SK-N-SH (cell line): Measurements from ENCODE around the gene FGD1. TPM values are rescaled to one million over a fixed set of nuclear protein-coding genes. Genes with fewer than 3 reads are reported as not detected.

Experiments
- CTCF ChIA-PET: fragments of 300-600, 350-600 bp; formaldehyde crosslinking; extraction: SDS; loops from one replicate; lab custom pipeline; 2021; lab: Yijun Ruan, JAX
- POLR2A ChIA-PET: fragments of 350-600 bp; sonication (Branson Sonifier 250); formaldehyde crosslinking; extraction: SDS; loops from one replicate; lab custom pipeline; 2020; ENCODE audit warnings: antibody characterized with exemption, inconsistent platforms; lab: Yijun Ruan, JAX
- DNase-seq: peaks from one replicate; pipeline ENCODE4 v3.0.0; 2012
- H2AFZ ChIP-seq: fragments of 200-600 bp; sonication (generic); 2 replicates; pipeline ENCODE4 v1.8.1; 2016; ENCODE audit warnings: antibody characterized with exemption, mild to moderate bottlenecking, low read depth
- H3F3A ChIP-seq: fragments of 200-600 bp; sonication (generic); replicated peaks from 2 replicates; pipeline ENCODE3; 2016; ENCODE audit warnings: antibody characterized with exemption, mild to moderate bottlenecking; ENCODE audit not compliant: insufficient read depth
- H3K27ac ChIP-seq, 2 experiments: fragments of 200-500 bp in 1 of 2; fragments of 200-600 bp in 1 of 2; sonication (Bioruptor generic) in 1 of 2; sonication (generic), shearing (Covaris generic) in 1 of 2; 2 replicates each; pipeline versions ENCODE4 v1.5.1 to v1.6.1; 2014 to 2016; ENCODE audit warnings: low read depth in 2 of 2, inconsistent platforms in 1 of 2, low read length in 1 of 2, mild to moderate bottlenecking in 1 of 2, mixed read lengths in 1 of 2
- H3K27me3 ChIP-seq: fragments of 200-600 bp; sonication (generic), shearing (Covaris generic); 2 replicates; pipeline ENCODE4 v1.6.1; 2016; ENCODE audit warnings: mixed run types; ENCODE audit not compliant: insufficient read depth
- H3K36me3 ChIP-seq, 2 experiments: fragments of 200-500 bp in 1 of 2; fragments of 200-600 bp in 1 of 2; sonication (Bioruptor generic) in 1 of 2; sonication (generic) in 1 of 2; replicated peaks in 1 of 2; 2 replicates each; pipeline versions ENCODE3 to v1.5.1; 2014 to 2016; ENCODE audit warnings: low read length in 1 of 2, mild to moderate bottlenecking in 1 of 2; ENCODE audit not compliant: insufficient read depth in 2 of 2, control insufficient read depth in 1 of 2
- H3K4me1 ChIP-seq, 2 experiments: fragments of 200-500 bp in 1 of 2; fragments of 200-600 bp in 1 of 2; sonication (Bioruptor generic) in 1 of 2; sonication (generic), shearing (Covaris generic) in 1 of 2; 2 replicates each; pipeline versions ENCODE4 v1.5.1 to v1.6.1; 2014 to 2016; ENCODE audit warnings: low read depth in 1 of 2, low read length in 1 of 2, mixed run types in 1 of 2; ENCODE audit not compliant: insufficient read depth in 2 of 2, control insufficient read depth in 1 of 2
- H3K4me2 ChIP-seq: fragments of 200-600 bp; sonication (generic), shearing (Covaris generic); 2 replicates; pipeline ENCODE4 v1.6.1; 2017; ENCODE audit warnings: mixed run types
- H3K4me3 ChIP-seq, 2 experiments: fragments of 200-500 bp in 1 of 2; fragments of 200-600 bp in 1 of 2; sonication (Bioruptor generic) in 1 of 2; sonication (generic), shearing (Covaris generic) in 1 of 2; 2 replicates each; pipeline versions ENCODE4 v1.5.1 to v1.8.1; 2014 to 2016; ENCODE audit warnings: low read depth in 2 of 2, inconsistent platforms in 1 of 2, low read length in 1 of 2, mild to moderate bottlenecking in 1 of 2, mixed read lengths in 1 of 2, moderate library complexity in 1 of 2
- H3K79me2 ChIP-seq: fragments of 200-600 bp; sonication (generic); 2 replicates; pipeline ENCODE4 v1.8.1; 2017; ENCODE audit warnings: mild to moderate bottlenecking; ENCODE audit not compliant: insufficient read depth
- H3K9ac ChIP-seq: fragments of 200-600 bp; sonication (generic); 2 replicates; pipeline ENCODE4 v1.6.1; 2017; ENCODE audit warnings: mixed run types
- H3K9me2 ChIP-seq: fragments of 200-600 bp; sonication (generic); 2 replicates; pipeline ENCODE4 v1.6.1; 2017; ENCODE audit warnings: mixed run types
- H3K9me3 ChIP-seq: fragments of 200-600 bp; sonication (generic); 2 replicates; pipeline ENCODE4 v1.6.1; 2017; ENCODE audit warnings: mixed run types, mild to moderate bottlenecking, moderate library complexity
- H4K20me1 ChIP-seq: fragments of 200-600 bp; sonication (generic); 2 replicates; pipeline ENCODE4 v1.6.1; 2017; ENCODE audit warnings: mild to moderate bottlenecking, mixed run types; ENCODE audit not compliant: insufficient read depth
- CTCF ChIP-seq: fragments of 200-600 bp; sonication (generic); IDR thresholded peaks from 2 replicates; pipeline ENCODE4 v1.6.1; 2017; ENCODE audit warnings: antibody characterized with exemption, mild to moderate bottlenecking, moderate library complexity
- EP300 ChIP-seq, 2 experiments: IDR thresholded peaks; 2 replicates each; pipeline versions ENCODE4 v1.4.0 to v1.6.1; 2012; ENCODE audit warnings: borderline replicate concordance in 1 of 2, low read depth in 1 of 2, low read length in 1 of 2
- EZH2phosphoT487 ChIP-seq: fragments of 200-600 bp; sonication (generic); IDR thresholded peaks from 2 replicates; pipeline ENCODE4 v1.6.1; 2017; ENCODE audit warnings: low read depth, mixed run types, mild to moderate bottlenecking, antibody characterized with exemption, moderate library complexity, borderline replicate concordance
- FOSL2 ChIP-seq: IDR thresholded peaks from 2 replicates; pipeline ENCODE4 v1.4.0; 2012; ENCODE audit warnings: low read depth, mild to moderate bottlenecking, moderate library complexity, borderline replicate concordance
- FOXM1 ChIP-seq: IDR thresholded peaks from 2 replicates; pipeline ENCODE4 v1.4.0; 2012; ENCODE audit warnings: low read depth, mild to moderate bottlenecking
- MXI1 ChIP-seq: IDR thresholded peaks from 2 replicates; pipeline ENCODE4 v1.6.1; 2012; ENCODE audit warnings: mild to moderate bottlenecking, low read depth, low read length, improper control_type of control experiment
- NFIC ChIP-seq: IDR thresholded peaks from 2 replicates; pipeline ENCODE4 v1.4.0; 2012; ENCODE audit warnings: borderline replicate concordance
- NRF1 ChIP-seq: IDR thresholded peaks from 2 replicates; pipeline ENCODE4 v1.6.1; 2012; ENCODE audit warnings: low read depth, mild to moderate bottlenecking, low read length
- RAD21 ChIP-seq: IDR thresholded peaks from 2 replicates; pipeline ENCODE4 v1.6.1; 2012; ENCODE audit warnings: mild to moderate bottlenecking, low read length
- SIN3A ChIP-seq: IDR thresholded peaks from 2 replicates; pipeline ENCODE4 v1.6.1; 2012; ENCODE audit warnings: low read depth, mild to moderate bottlenecking, low read length, moderate library complexity, borderline replicate concordance
- SMC3 ChIP-seq: IDR thresholded peaks from 2 replicates; pipeline ENCODE4 v1.6.1; 2012; ENCODE audit warnings: low read depth, low read length, improper control_type of control experiment
- TAF1 ChIP-seq: IDR thresholded peaks from 2 replicates; pipeline ENCODE4 v1.6.1; 2012; ENCODE audit warnings: low read depth, mild to moderate bottlenecking, low read length, moderate library complexity, borderline replicate concordance
- TCF12 ChIP-seq: IDR thresholded peaks from 2 replicates; pipeline ENCODE4 v1.4.0; 2012
- TEAD4 ChIP-seq: IDR thresholded peaks from 2 replicates; pipeline ENCODE4 v1.4.0; 2012; ENCODE audit warnings: mild to moderate bottlenecking, borderline replicate concordance; ENCODE audit not compliant: insufficient read depth
- USF1 ChIP-seq: IDR thresholded peaks from 2 replicates; pipeline ENCODE4 v1.4.0; 2012; ENCODE audit warnings: low read depth, borderline replicate concordance
- WGBS: methylation state at CpG from one replicate; pipeline ENCODE4 v1.1.6; 2017; ENCODE audit warnings: low lambda C conversion rate; 5-methylcytosine and 5-hydroxymethylcytosine counted together
- polyA plus RNA-seq, 3 experiments: library from polyadenylated mRNA; depleted of rRNA; stranded (reverse); fragments of >200 nt; gene quantifications; 2 replicates each; pipeline ENCODE4 v1.2.3, GENCODE V29; 2012

FGD1 gene
- polyA plus RNA-seq, 1 of the 3 experiments (the other 2 are of a cell fraction): 6.3 TPM

GRCh38 chrX:54452920-54453319 lies 43.1 kb downstream of the FGD1 start:
- peak; percentile 63 for DNase-seq
- TF ChIP-seq CTCF (peak; percentile 44), MXI1 (0 out of 2 replicates have a peak, but pooled peaks have one; percentile 37), NRF1 (no peak), TAF1 (no peak), USF1 (peak; percentile 38; the same call in 1 of the 2 replicates), FOSL2 (no peak), EZH2phosphoT487 (no peak), RAD21 (peak; percentile 66), SMC3 (peak; percentile 16; the same call in 1 of the 2 replicates), EP300 (IDR thresholded peaks at IDR 0.05; ENCODE audit: borderline replicate concordance in 1 of 2, low read depth in 1 of 2, low read length in 1 of 2) (no peak)
- Histone ChIP-seq H3K27me3 (no peaks in the 10 kb centered on the region), H3K79me2 (no peaks in the 10 kb centered on the region), H4K20me1 (no peaks in the 10 kb centered on the region), H3K4me3 (no peak overlapping the region), H3K36me3 (peaks cover 8 to 9% of the 10 kb centered on the region in 2 experiments), H3K27ac (no peak overlapping the region), H3K9ac (no peak overlapping the region), H3K9me2 (no peaks in the 10 kb centered on the region), H3K9me3 (no peaks in the 10 kb centered on the region), H3K4me1 (no peaks in the 10 kb centered on the region), H3K4me2 (no peak overlapping the region), H3F3A (peaks cover 2% of the 10 kb centered on the region), H2AFZ (no peak overlapping the region)
- WGBS: 33% methylated on average over 2 of the region's 2 CpGs
- ChIA-PET CTCF (interaction anchor here (0.7 to 1.6 kb wide), 6 partner anchors 10 to 604 kb away, joined by 3 to 6 read pairs (median 3); partner anchors contain the start of gene TSR2), POLR2A (no interaction called here)

- ChIA-PET POLR2A (no interaction called here), CTCF (no interaction called here)
- Histone ChIP-seq H4K20me1 (no peaks in the 10 kb centered on the region), H3K4me2 (no peak overlapping the region), H3K4me1 (no peaks in the 10 kb centered on the region), H3F3A (peaks cover 2% of the 10 kb centered on the region), H2AFZ (no peak overlapping the region), H3K36me3 (peaks cover 6 to 18% of the 10 kb centered on the region in 2 experiments), H3K4me3 (no peak overlapping the region), H3K27ac (no peak overlapping the region), H3K9me2 (no peaks in the 10 kb centered on the region), H3K9me3 (no peaks in the 10 kb centered on the region), H3K27me3 (no peaks in the 10 kb centered on the region), H3K79me2 (no peaks in the 10 kb centered on the region), H3K9ac (no peak overlapping the region)
- no peak for DNase-seq
- TF ChIP-seq SIN3A: no peak
- no peak for TF ChIP-seq FOSL2
- TF ChIP-seq TCF12: no peak
- no peak for TF ChIP-seq NFIC
- TF ChIP-seq FOXM1: no peak
- TF ChIP-seq TEAD4: no peak
Observed at GRCh38 chrX:54449929-54450328, 46.1 kb downstream of the FGD1 start.
